ENCODE data around the gene CYP2C8. TPM values are rescaled to one million over a fixed set of nuclear protein-coding genes. Genes with fewer than 3 reads are reported as not detected.

The CYP2C8 gene
- 0.40 TPM in 1 of 2 replicates, not detected in the other for total RNA-seq

DNA sequence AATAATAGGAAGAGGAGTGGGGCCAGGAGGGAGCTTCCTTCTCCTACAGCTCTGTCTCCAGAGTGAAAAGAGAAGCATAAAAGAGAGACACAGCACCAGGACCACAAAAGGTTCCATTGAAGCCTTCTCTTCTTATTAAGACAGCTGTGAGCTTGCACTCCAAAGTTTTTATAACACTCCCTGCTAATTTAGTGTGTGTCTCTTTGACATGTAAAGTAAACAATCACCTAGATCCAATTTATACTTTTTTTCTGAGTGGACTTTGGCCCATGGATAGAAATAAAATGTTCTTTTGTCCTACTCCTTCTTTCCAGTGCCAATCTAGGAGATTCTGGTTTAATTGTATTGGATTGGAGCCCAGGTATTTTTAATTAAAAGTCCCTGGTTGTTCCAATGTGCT lies at the start of gene CYP2C8:
TSS of gene CYP2C8 (minus strand) at position 212 of the 400 bp plus-strand sequence. CDS start at position 117, 95 bp downstream.

Small RNAs within 50 kb of the gene (small RNA-seq; reads per million reads assigned to genes)
- not detected for gene CYP2C60P

Other genes starting within 250 kb of the CYP2C8 start
- gene CYP2C9, start 130.8 kb downstream of the CYP2C8 start, total RNA-seq, result not detected in 2 replicates
- gene ACSM6, start 124.7 kb upstream of the CYP2C8 start, total RNA-seq, result not detected in 2 replicates
- 110 and 113 TPM in 2 replicates for gene PDLIM1, start 221.5 kb upstream of the CYP2C8 start, total RNA-seq

Data from thoracic aorta endothelial cell (primary cell).